Esophagus muscularis mucosa (tissue), 4 donors: ENCODE data around the gene SLC43A1. TPM values are rescaled to one million over a fixed set of nuclear protein-coding genes. Genes with fewer than 3 reads are reported as not detected.
A peak's percentile ranks its signal among the peaks of the same experiment; 100 is the strongest.

Experiments used
- DNase-seq: peaks from one replicate; pipeline ENCODE4 v3.0.0-alpha.2; 2017; ENCODE audit errors: extremely low spot score
- H3K27ac ChIP-seq, 4 donors: fragments of 200-600 bp; sonication (generic); replicated peaks in 1 of 4; 1 replicate in 3 of 4; 2 replicates in 1 of 4; pipeline ENCODE4 v1.5.1; 2016 to 2019; ENCODE audit warnings: mild to moderate bottlenecking in 1 of 4
- H3K27me3 ChIP-seq, 4 donors: fragments of 200-600 bp; sonication (generic); one replicate each; pipeline versions ENCODE4 v1.5.1 to v1.6.0; 2016 to 2019
- H3K36me3 ChIP-seq, 4 donors: fragments of 200-600 bp; sonication (generic); one replicate each; pipeline ENCODE4 v1.5.1; 2016 to 2019
- H3K4me1 ChIP-seq, 4 donors: fragments of 200-600 bp; sonication (generic); one replicate each; pipeline ENCODE4 v1.5.1; 2016 to 2019
- H3K4me3 ChIP-seq, 4 donors: fragments of 200-600 bp; sonication (generic); 1 replicate in 2 of 4; 2 replicates in 2 of 4; pipeline ENCODE4 v1.5.1; 2016 to 2019; ENCODE audit warnings: mild to moderate bottlenecking in 4 of 4, moderate library complexity in 1 of 4
- H3K9me3 ChIP-seq, 4 donors: fragments of 200-600 bp; sonication (generic); 1 replicate in 3 of 4; 2 replicates in 1 of 4; pipeline ENCODE4 v1.5.1; 2016 to 2019
- EP300 ChIP-seq: sonication (generic); formaldehyde crosslinking; IDR thresholded peaks from one replicate; pipeline ENCODE4 v1.6.1; 2017; ENCODE audit warnings: antibody characterized with exemption
- POLR2A ChIP-seq: fragments of 450-650 bp; IDR thresholded peaks from one replicate; pipeline ENCODE4 v1.6.1; 2017; ENCODE audit warnings: antibody characterized with exemption, moderate library complexity, mild to moderate bottlenecking, low read depth
- POLR2AphosphoS5 ChIP-seq, 2 donors: sonication (generic); formaldehyde crosslinking; IDR thresholded peaks; one replicate each; pipeline ENCODE4 v1.6.1; 2017; ENCODE audit warnings: antibody characterized with exemption in 2 of 2
- WGBS: methylation state at CpG from one replicate; pipeline ENCODE4 v1.1.5; 2018; 5-methylcytosine and 5-hydroxymethylcytosine counted together
- intact Hi-C: fragments of 100-400 bp; cut with DNase I; formaldehyde crosslinking; loops from one replicate; pipeline ENCODE4 v1.15.1; 2023
- total RNA-seq, 4 donors: library from RNA; depleted of rRNA; stranded (reverse); fragments of >200 nt; gene quantifications; one replicate each; pipeline versions ENCODE4 v1.1.0 to v1.2.1, GENCODE V29; 2016
- TF ChIP-seq, protein P1 (sequence below), 3 experiments: fragments of 200-600 bp in 2 of 3; fragments of 450-650 bp in 1 of 3; sonication (generic) in 2 of 3; IDR thresholded peaks; one replicate each; pipeline ENCODE4 v1.5.1; 2017 to 2019; ENCODE audit warnings: antibody characterized with exemption in 3 of 3, mild to moderate bottlenecking in 2 of 3, moderate library complexity in 1 of 3

The SLC43A1 gene
- total RNA-seq, 4 donors from 2014 or later = 17.7 to 33.2 (median 23.5) TPM

DNA sequence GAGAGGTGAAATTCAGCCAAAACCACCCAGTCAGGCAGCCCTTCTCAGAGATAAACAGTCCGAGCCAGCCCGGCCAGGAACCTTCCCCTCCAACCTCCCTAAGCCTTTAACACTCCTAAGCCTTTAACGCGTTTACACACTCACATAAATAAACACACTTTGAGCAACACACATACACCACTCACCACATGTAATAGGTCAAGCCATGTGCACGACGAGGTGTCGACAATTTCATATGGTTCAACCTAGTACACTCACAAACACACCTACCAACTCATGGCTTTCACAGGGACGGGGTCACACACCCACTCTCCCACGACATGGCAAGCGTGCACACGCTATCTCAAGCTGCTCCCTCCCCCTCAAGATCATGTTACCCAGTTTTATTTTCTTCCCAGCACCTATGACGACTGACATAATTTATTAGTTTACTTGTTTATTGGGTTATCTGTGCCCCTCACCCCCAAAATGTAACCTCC is 15.5 kb downstream of the SLC43A1 start:
- Histone ChIP-seq H3K9me3 (no peaks in the 10 kb centered on the region), H3K4me1 (peaks cover 30 to 39% (median 32%) of the 10 kb centered on the region in 4 donors), H3K27me3 (no peaks in the 10 kb centered on the region), H3K36me3 (peaks cover 0 to 63% (median 9%) of the 10 kb centered on the region in 4 donors), H3K27ac (peak overlapping the region; percentile 78 to 87 (median 82)), H3K4me3 (peak overlapping the region; percentile 42 to 48 (median 44))
- intact Hi-C loops = no loop called here
- WGBS = 46% methylated on average over 12 of the region's 12 CpGs
- DNase-seq = no peak
- TF ChIP-seq POLR2AphosphoS5 (IDR thresholded peaks at IDR 0.05) (no peak), EP300 (no peak), POLR2A (no peak)
- TF ChIP-seq, protein P1, sequence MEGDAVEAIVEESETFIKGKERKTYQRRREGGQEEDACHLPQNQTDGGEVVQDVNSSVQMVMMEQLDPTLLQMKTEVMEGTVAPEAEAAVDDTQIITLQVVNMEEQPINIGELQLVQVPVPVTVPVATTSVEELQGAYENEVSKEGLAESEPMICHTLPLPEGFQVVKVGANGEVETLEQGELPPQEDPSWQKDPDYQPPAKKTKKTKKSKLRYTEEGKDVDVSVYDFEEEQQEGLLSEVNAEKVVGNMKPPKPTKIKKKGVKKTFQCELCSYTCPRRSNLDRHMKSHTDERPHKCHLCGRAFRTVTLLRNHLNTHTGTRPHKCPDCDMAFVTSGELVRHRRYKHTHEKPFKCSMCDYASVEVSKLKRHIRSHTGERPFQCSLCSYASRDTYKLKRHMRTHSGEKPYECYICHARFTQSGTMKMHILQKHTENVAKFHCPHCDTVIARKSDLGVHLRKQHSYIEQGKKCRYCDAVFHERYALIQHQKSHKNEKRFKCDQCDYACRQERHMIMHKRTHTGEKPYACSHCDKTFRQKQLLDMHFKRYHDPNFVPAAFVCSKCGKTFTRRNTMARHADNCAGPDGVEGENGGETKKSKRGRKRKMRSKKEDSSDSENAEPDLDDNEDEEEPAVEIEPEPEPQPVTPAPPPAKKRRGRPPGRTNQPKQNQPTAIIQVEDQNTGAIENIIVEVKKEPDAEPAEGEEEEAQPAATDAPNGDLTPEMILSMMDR (IDR thresholded peaks at IDR 0.05) = no peak

DNA sequence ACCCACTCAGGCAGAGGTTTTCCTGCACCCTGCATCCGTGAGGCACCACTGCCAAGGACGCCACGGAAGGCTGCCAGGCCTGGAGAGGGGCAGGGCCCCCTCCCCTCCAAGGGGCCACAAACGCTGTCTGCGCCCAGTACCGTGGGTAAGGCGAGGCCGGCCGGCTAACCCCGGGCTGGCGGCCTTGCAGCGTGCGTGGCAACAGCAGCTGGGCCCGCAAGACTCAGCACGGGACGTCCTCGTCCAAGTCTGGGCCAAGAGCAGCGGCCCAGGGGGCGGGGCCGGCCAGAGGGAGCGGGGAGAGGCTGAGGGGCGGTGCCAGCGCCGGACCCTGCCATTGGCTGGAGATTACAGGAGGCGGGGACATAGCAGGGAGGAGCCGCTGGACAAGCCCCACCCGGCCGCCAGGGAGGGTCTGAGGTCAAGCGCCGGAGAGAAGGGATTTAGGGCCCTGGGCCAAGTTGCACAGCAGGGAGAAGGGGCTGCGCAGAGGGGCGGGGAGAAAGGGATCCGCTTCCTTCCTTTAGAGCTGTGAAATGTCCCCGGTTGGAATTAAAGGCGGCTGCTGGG is 16.0 kb downstream of the SLC43A1 start:
- WGBS = 6% methylated on average over 16 of the region's 35 CpGs
- peak overlapping the region; percentile 42 to 48 (median 44) for H3K4me3 ChIP-seq
- H3K36me3 ChIP-seq = peaks cover 0 to 62% (median 8%) of the 10 kb centered on the region in 4 donors
- DNase-seq = peak; percentile 99
- peak; percentile 67 to 81 for TF ChIP-seq POLR2AphosphoS5 (IDR thresholded peaks at IDR 0.05)
- TF ChIP-seq POLR2A = no peak
- TF ChIP-seq, protein P1 (IDR thresholded peaks at IDR 0.05) = peak in 1 of 3 experiments; percentile 18
- H3K27ac ChIP-seq = peak overlapping the region; percentile 78 to 87 (median 82)
- intact Hi-C loops = no loop called here
- no peaks in the 10 kb centered on the region for H3K27me3 ChIP-seq
- no peaks in the 10 kb centered on the region for H3K9me3 ChIP-seq
- H3K4me1 ChIP-seq = peaks cover 30 to 39% (median 32%) of the 10 kb centered on the region in 4 donors

DNA sequence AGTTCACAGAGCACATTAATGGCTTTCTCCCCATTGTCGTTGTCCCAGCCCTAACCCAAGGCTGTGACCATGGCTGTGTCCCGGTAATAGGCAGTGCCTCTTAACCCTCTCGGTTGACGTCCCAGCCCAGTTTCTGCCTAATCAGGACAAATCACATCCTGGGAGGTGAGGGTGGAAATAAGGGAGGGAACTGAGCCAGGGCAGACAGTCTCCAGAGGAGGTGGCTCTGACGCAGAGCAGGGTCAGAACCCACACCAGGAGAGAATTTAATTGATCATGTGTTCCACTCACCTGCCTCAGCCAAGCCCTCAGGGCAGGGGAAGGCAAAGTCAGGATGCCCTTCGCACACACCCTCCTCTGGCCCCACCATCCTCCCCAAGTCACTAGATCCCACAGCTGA is 17.0 kb downstream of the SLC43A1 start:
- 77% methylated on average over 6 of the region's 6 CpGs for WGBS
- Histone ChIP-seq H3K27me3 (no peaks in the 10 kb centered on the region), H3K27ac (peak overlapping the region; percentile 78 to 87 (median 82)), H3K4me3 (no peak overlapping the region), H3K36me3 (peaks cover 5 to 61% (median 13%) of the 10 kb centered on the region in 4 donors), H3K9me3 (no peaks in the 10 kb centered on the region), H3K4me1 (peaks cover 30 to 39% (median 32%) of the 10 kb centered on the region in 4 donors)
- TF ChIP-seq, protein P1 (IDR thresholded peaks at IDR 0.05) = no peak
- TF ChIP-seq POLR2AphosphoS5 (IDR thresholded peaks at IDR 0.05) (no peak), POLR2A (no peak), EP300 (no peak)
- intact Hi-C loops = no loop called here
- no peak for DNase-seq

DNA sequence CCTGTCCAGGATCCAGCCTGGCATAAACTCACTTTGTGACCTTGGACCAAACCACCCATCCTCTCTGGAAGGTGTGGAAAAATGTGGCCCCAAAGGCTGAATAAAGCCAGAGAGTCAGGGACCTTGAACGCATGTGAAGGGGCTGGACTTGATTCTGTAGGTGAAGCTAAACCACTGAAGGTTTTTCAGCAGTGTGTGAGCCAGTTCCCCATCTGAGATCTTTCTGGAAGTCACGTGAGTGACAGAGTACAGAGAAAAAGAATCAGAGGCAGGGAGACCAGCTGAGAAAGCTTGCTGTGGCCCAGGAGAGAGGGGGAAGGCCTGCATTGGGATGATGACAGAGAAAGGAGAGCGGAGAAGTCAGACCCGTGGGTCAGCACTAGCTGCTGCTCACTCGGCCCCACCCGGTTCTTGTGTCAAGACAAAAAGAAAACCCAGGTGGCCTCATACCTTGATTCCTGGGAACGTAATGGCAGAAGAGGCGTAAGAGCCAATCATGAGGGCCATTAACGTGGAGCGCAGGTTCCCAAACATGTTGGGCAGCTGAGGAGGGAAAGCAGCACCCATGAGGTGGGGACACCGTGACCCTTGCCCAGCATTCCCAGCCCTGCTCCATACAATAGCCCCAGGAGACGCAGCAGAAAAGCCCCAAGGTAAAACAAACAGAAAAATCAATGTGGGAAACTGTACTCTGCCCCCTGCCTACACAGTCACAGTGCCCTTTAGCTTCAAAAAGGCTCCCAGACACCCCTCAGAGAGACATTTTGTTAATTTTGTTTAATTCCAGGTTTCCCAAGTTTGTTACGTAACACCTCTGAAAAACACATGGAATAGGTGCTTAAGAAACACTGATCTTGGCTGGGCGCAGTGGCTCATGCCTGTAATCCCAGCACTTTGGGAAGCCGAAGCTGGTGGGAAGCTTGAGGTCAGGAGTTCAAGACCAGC is 17.9 kb downstream of the SLC43A1 start:
- Histone ChIP-seq H3K27ac (no peak overlapping the region), H3K27me3 (no peaks in the 10 kb centered on the region), H3K4me3 (no peak overlapping the region), H3K4me1 (peaks cover 30 to 35% (median 32%) of the 10 kb centered on the region in 4 donors), H3K9me3 (no peaks in the 10 kb centered on the region), H3K36me3 (peaks cover 5 to 60% (median 13%) of the 10 kb centered on the region in 4 donors)
- TF ChIP-seq POLR2A = no peak
- no peak for TF ChIP-seq POLR2AphosphoS5 (IDR thresholded peaks at IDR 0.05)
- TF ChIP-seq, protein P1 (IDR thresholded peaks at IDR 0.05) = no peak
- TF ChIP-seq EP300 = no peak
- intact Hi-C loops = no loop called here
- DNase-seq = no peak
- WGBS = 91% methylated on average over 15 of the region's 15 CpGs
